Posterior cingulate gyrus (tissue), 11 donors: ENCODE measurements around the gene ATF7.
"Not testable (repeated sequence)": the region's sequence is repeated elsewhere in the genome, so short reads cannot be mapped to it uniquely, and the experiment has no call there.

Experiments used
- DNase-seq, 10 donors: peaks; one replicate each; pipeline versions ENCODE4 v3.0.0 to v3.0.0-alpha.2; 2020 to 2021; ENCODE audit warnings: mixed read lengths in 3 of 10
- intact Hi-C: fragments of 100-400 bp; cut with DNase I; formaldehyde crosslinking; loops from one replicate; pipeline ENCODE4 v1.15.1; 2023

Gene ATF7

GRCh38 chr12:53572134-53572758 lies 53.9 kb downstream of the ATF7 start:
- DNase-seq: no peak
- intact Hi-C loops: no loop called here

GRCh38 chr12:53571295-53571694 lies 54.9 kb downstream of the ATF7 start:
- intact Hi-C loops: no loop called here
- DNase-seq: no peak

DNA sequence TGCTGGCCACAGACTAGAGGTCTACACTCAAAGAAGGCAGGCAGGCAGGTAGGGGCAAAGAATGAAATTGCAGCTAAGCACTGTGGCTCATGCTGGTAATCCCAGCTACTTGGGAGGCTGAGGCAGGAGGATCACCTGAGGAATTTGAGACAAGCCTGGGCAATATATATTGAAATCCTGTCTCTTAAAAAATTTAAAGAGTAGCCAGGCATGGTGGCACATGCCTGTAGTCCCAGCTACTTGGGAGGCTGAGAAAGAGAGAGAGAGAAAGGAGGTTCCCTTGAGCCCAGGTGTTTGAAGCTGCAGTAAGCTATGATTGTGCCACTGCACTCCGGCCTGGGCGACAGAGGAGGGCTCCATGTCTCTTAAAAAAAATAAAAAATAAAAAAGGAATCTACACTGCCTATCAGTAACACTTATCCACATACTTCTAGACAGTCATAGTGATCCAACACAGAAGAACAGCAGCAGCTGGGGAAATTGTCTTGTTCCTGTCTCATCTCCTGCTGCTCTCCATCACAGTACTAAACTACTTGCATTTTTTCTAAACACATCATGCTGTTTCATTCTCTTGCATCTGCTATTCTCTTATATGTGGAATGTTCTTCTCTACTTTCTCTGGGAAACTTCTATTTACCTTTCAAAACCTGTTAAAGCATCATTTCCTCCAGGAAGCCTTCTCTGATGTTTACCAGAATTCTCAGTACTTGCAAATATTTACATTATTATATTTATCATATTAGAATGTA lies 57.2 kb downstream of the ATF7 start:
- DNase-seq: no peak
- intact Hi-C loops: no loop called here

- intact Hi-C loops: no loop called here
Observed at GRCh38 chr12:53567961-53568808, 58.0 kb downstream of the ATF7 start.

GRCh38 chr12:53565376-53565775 lies 60.8 kb downstream of the ATF7 start:
- DNase-seq, intact Hi-C loops: not testable (repeated sequence)

More at GRCh38 chr12:53567961-53568808, 58.0 kb downstream of the ATF7 start:
- no peak for DNase-seq

DNA sequence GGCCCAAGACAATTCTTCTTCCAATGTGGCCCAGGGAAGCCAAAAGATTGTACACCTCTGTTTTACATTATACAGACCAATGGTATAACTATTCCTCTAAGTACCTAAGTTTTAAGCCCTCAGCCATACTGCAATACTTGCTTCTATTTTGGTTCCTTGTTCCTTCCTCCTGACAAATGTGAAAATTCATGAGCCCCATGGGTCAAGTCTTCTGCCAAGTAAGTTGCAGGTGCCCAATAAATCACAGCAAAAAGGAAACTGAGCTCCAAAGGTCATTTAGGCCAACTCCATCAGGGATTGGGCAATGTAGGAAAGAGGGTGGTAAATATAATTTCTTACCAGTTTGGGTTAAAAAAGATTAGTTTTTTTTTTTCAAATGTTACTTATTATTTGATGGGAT lies 61.2 kb downstream of the ATF7 start:
- intact Hi-C loops: no loop called here

GRCh38 chr12:53564278-53564677 lies 61.9 kb downstream of the ATF7 start:
- intact Hi-C loops: no loop called here
- DNase-seq: no peak

More for the DNA sequence above, 61.2 kb downstream of the ATF7 start:
- no peak for DNase-seq

- intact Hi-C loops: no loop called here
- DNase-seq: no peak
Observed at GRCh38 chr12:53563452-53564028, 62.6 kb downstream of the ATF7 start.

GRCh38 chr12:53561590-53561953 lies 64.6 kb downstream of the ATF7 start:
- DNase-seq: no peak
- intact Hi-C loops: no loop called here

DNA sequence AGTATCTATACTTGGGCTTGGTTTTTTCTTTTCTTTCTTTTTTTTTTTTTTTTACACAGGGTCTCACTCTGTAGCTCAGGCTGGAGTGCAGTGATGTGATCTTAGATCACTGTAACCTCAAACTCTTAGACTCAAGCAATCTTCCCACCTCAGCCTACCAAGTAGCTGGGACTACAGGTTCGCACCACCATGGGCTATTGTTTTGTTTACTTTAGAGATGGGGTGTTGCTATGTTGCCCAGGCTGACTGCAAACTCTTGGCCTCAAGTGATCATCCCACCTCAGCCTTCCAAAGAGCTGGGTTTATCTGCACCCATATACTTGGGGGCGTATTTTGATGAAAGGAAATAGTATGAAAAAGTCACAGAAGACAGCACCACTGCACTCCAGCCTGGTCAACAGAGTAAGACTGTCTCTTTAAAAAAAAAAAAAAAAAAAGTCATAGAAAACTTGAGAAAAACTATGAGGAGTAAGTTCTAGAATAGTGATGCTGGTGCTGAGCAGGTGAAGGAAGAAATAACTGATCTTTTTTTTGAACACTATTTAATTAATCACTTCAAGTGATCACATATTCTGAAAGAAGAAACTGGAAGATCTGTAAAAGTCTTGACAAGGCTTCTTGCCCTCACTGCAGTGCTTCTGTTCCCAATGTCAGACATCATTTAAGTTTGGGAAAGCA lies 65.1 kb downstream of the ATF7 start:
- DNase-seq: no peak
- intact Hi-C loops: no loop called here

- intact Hi-C loops: no loop called here
- DNase-seq: no peak
Observed at GRCh38 chr12:53560351-53560750, 65.8 kb downstream of the ATF7 start.

DNA sequence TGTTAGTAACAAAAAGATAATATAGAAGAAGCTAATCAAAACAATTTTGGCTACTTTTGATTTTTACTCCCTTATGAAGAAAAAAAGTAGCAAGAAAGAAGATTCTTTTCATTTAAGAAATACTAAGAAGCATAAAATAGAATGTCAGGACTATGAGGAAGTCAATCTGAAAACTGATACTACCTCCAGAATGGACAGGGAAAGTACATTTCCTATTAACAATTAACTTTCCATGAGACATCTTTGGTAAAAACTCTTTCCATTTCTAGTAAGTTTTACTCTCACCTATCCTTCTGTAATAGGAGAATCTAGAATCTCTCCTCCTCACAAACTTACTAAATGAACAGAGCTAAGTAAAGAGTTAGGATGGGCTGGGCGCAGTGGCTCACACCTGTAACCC lies 67.6 kb downstream of the ATF7 start:
- intact Hi-C loops: no loop called here
- DNase-seq: no peak

GRCh38 chr12:53552361-53553327 lies 73.5 kb downstream of the ATF7 start:
- DNase-seq: no peak
- intact Hi-C loops: loop anchor here (5.0 kb wide), 1 partner anchor 35 kb away; no protein-coding TSS in a partner anchor

DNA sequence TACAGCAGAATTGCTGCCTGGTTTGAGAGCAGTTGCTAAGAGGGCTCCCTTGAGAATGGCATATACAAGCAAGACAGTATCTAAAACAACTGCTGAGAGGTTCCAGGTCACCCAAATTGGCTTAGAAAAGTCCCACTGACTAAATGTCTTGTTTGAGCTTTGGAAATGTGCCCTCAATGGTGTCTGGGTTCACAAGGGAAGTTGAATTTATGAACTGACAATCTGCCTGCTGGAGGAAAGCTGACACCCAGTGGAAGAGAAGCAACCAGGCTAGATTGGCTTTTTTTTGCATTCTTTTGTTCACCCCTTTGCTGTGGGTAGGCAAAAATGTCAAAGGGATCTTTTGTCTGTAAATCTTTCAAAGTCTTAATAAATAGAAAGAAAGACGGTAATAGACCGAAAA lies 74.3 kb downstream of the ATF7 start:
- no peak for DNase-seq
- intact Hi-C loops: loop anchor here (5.0 kb wide), 1 partner anchor 35 kb away; no protein-coding TSS in a partner anchor

DNA sequence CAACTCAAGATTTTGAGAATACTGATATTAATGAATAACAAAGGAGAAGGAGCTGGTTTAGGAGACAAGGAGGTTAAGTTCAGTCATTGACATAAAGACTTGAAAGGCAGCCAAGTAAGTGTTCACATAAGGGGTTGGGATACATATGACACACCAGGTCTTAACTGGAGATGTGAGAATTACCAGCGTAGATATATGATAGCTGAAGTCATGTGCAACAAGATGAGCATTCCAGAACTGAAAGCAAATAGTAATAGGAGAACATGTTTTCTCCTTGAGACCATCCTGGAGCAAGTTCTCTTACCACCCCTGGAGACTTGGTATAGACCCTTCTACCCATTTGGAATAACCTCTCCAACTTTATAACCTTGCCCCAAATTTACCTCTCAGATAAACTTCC lies 75.6 kb downstream of the ATF7 start:
- DNase-seq: no peak
- intact Hi-C loops: loop anchor here (5.0 kb wide), 1 partner anchor 37 kb away; no protein-coding TSS in a partner anchor

DNA sequence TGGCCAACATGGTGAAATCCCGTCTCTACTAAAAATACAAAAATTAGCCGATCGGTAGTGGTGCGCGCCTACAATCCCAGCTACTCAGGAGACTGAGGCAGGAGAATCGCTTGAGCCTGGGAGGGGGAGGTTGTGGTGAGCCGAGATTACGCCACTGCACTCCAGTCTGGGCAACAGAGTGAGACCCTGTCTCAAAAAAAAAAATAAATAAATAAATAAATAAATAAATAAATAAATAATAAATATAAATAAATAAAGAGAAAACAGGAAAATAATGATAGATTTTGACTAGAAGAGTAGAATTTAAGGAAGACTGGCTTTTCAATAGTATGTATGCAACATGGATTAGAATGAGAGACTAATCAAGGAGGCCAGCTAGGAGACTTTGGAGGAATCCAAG lies 76.1 kb downstream of the ATF7 start:
- intact Hi-C loops: loop anchor here (5.0 kb wide), 1 partner anchor 37 kb away; no protein-coding TSS in a partner anchor

DNA sequence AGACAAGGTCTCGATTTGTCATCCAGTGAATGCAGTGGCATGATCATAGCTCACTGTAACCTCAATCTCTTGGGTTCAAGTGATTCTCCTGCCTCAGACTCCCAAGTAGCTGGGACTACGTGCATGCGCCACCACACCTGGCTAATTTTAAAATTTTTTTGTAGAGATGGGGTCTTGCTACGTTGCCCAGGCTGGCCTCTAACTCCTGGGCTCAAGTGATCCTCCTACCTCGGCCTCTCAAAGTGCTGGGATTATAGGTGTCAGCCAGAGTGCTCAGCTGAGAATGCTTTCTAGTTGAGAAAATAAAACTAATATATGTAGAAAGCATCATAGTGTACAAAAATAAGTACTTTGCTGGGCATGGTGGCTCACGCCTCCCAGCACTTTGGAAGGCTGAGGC lies 77.8 kb downstream of the ATF7 start:
- intact Hi-C loops: loop anchor here (10.0 kb wide), 1 partner anchor 76 kb away; the partner anchor contains the start of gene ATF7
- not testable (repeated sequence) for DNase-seq

More for the DNA sequence above, 76.1 kb downstream of the ATF7 start:
- not testable (repeated sequence) for DNase-seq

- intact Hi-C loops: loop anchor here (1.0 to 10.0 kb wide), 2 partner anchors 81 to 133 kb away; partner anchors contain the start of genes ATF7 and ATP5MC2
- DNase-seq: peak; percentile 45 to 95 (median 68)
Observed at GRCh38 chr12:53543539-53543938, 82.6 kb downstream of the ATF7 start.

DNA sequence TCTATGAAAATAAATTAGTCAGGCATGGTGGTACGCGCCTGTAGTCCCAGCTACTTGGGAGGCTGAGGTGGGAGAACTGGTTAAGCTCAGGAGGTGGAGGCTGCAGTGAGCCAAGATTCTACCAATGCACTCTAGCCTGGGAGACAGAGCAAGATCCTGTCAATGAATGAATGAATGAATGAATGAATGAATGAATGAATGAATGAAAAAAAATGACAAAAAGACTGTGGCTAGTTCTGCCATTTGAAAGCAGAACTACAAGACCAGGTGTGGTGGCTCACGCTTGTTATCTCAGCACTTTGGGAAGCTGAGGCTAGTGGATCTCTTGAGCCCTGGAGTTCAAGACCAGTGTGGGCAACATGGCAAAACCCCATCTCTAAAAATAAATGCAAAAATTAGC lies 86.7 kb downstream of the ATF7 start:
- intact Hi-C loops: no loop called here
- peak in 1 of 10 donors; percentile 18 for DNase-seq
